HK-2 (cell line): Measurements from ENCODE around the gene PDZD2.
"Not testable (repeated sequence)": the region's sequence is repeated elsewhere in the genome, so short reads cannot be mapped to it uniquely, and the experiment has no call there.

Experiments
- DNase-seq: peaks from one replicate; pipeline ENCODE4 v3.0.0-alpha.2; 2018; ENCODE audit not compliant: unreplicated experiment

Gene PDZD2

GRCh38 chr5:32076699-32077695 is 438.1 kb downstream of the PDZD2 start:
- peak; percentile 23 for DNase-seq

GRCh38 chr5:32078855-32079254 is 439.9 kb downstream of the PDZD2 start:
- DNase-seq: not testable (repeated sequence)

- not testable (repeated sequence) for DNase-seq
These were observed 441.6 kb downstream of the PDZD2 start for GRCh38 chr5:32080565-32080964.

- no peak for DNase-seq
These were observed 443.8 kb downstream of the PDZD2 start for GRCh38 chr5:32082701-32083100.

GRCh38 chr5:32083981-32084430 is 445.1 kb downstream of the PDZD2 start:
- no peak for DNase-seq

- DNase-seq: no peak
These were observed 448.5 kb downstream of the PDZD2 start for GRCh38 chr5:32087086-32088082.

GRCh38 chr5:32088214-32088613 is 449.3 kb downstream of the PDZD2 start:
- no peak for DNase-seq

- DNase-seq: no peak
These were observed 450.4 kb downstream of the PDZD2 start for GRCh38 chr5:32089146-32090000.

GRCh38 chr5:32090026-32090754 is 451.3 kb downstream of the PDZD2 start:
- DNase-seq: no peak

- DNase-seq: no peak
These were observed 451.8 kb downstream of the PDZD2 start for GRCh38 chr5:32090755-32091128.

GRCh38 chr5:32092938-32093812 is 454.2 kb downstream of the PDZD2 start:
- DNase-seq: peak; percentile 49

- no peak for DNase-seq
These were observed 455.8 kb downstream of the PDZD2 start for GRCh38 chr5:32094691-32095090.

GRCh38 chr5:32095261-32095671 is 456.3 kb downstream of the PDZD2 start:
- DNase-seq: no peak

- no peak for DNase-seq
These were observed 458.1 kb downstream of the PDZD2 start for GRCh38 chr5:32096891-32097595.

GRCh38 chr5:32098291-32098690 is 459.4 kb downstream of the PDZD2 start:
- no peak for DNase-seq

GRCh38 chr5:32098890-32099310 is 460.0 kb downstream of the PDZD2 start:
- DNase-seq: no peak

GRCh38 chr5:32099486-32100035 is 460.6 kb downstream of the PDZD2 start:
- no peak for DNase-seq

GRCh38 chr5:32100230-32100629 is 461.3 kb downstream of the PDZD2 start:
- DNase-seq: no peak
